Activated naive CD8-positive, alpha-beta T cell treated with anti-CD3 and anti-CD28 coated beads, Interleukin-2, amount 50 U/mL, for 24 hours (primary cell): ENCODE measurements around the gene DOCK4.

ENCODE experiments used
- ATAC-seq: fragments of 150-1000 bp; cut with Tn5 transposase; one replicate; pipeline ENCODE4 v1.10.0; 2021
- DNase-seq: peaks from one replicate; pipeline ENCODE4 v3.0.0; 2021
- H3K27ac Mint-ChIP-seq: one replicate; pipeline ENCODE4 v1.8.0; 2021; ENCODE audit warnings: mild to moderate bottlenecking, mixed read lengths
- H3K27me3 Mint-ChIP-seq: one replicate; pipeline ENCODE4 v1.8.0; 2021; ENCODE audit warnings: mixed read lengths
- H3K36me3 Mint-ChIP-seq: one replicate; pipeline ENCODE4 v1.8.0; 2021; ENCODE audit warnings: low read depth, mixed read lengths
- H3K4me1 Mint-ChIP-seq: one replicate; pipeline ENCODE4 v1.8.0; 2021; ENCODE audit warnings: mixed read lengths
- H3K4me3 Mint-ChIP-seq: one replicate; pipeline ENCODE4 v1.8.0; 2021; ENCODE audit warnings: mild to moderate bottlenecking, moderate library complexity, mixed read lengths
- H3K9me3 Mint-ChIP-seq: one replicate; pipeline ENCODE4 v1.8.0; 2021; ENCODE audit warnings: mixed read lengths

The DOCK4 gene

DNA sequence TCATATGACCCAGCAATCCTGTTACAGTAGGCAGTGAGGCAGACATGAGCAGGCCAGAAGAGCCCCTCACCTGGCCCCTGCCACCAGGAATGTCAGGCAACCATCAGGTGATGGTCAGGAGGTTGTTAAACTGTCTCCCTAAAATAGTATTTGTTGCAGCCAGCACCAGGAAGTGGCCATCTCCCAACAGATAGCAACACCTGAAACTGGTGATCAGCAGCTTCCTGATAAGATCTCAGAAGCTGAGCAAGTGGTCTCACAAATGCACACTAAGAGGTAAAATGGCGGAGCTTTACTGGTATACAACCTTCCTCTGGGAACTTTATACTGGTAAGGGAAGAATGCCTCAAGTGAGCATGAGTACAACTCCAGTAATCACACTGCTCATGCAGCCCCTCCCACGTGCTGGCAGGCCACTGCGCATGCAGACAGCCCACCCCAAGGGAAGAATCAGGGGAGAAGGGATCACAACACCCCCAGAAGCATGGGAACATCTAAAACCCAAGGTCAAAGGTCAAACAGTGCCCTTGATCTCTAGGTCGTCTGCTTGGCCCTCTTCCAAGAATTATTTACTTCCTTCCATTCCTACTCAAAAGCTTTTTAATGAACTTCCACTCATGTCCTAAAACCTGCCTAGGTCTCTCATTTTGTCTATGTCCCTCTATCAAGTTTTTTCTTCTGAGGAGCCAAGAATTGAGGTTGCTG is 133.5 kb downstream of the DOCK4 start:
- Mint-ChIP-seq H3K9me3 (no peaks in the 10 kb centered on the region), H3K27ac (no peak overlapping the region), H3K27me3 (peaks cover 2% of the 10 kb centered on the region), H3K4me3 (no peak overlapping the region), H3K36me3 (no peaks in the 10 kb centered on the region), H3K4me1 (no peaks in the 10 kb centered on the region)
- DNase-seq, result no peak
- no peak for ATAC-seq

DNA sequence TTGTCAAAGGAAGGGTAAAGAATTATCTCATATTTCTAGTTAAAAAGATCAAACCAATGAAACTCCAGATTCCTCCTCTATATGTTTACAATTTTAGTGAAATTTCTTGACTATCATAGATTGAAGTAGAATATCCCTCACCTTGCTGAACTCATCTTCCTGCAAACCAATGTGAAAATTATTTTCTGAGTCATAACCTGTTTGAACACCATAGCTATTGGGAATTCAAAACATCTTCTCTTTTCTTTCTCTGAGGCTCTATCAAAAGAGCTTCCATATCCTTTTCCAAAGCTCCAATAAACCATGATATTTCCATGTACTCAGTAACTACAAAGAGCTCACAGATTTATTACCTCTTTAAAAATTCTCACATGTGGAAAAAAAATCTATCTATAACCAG is 134.3 kb downstream of the DOCK4 start:
- Mint-ChIP-seq H3K4me1 (no peaks in the 10 kb centered on the region), H3K36me3 (no peaks in the 10 kb centered on the region), H3K9me3 (no peaks in the 10 kb centered on the region)

DNA sequence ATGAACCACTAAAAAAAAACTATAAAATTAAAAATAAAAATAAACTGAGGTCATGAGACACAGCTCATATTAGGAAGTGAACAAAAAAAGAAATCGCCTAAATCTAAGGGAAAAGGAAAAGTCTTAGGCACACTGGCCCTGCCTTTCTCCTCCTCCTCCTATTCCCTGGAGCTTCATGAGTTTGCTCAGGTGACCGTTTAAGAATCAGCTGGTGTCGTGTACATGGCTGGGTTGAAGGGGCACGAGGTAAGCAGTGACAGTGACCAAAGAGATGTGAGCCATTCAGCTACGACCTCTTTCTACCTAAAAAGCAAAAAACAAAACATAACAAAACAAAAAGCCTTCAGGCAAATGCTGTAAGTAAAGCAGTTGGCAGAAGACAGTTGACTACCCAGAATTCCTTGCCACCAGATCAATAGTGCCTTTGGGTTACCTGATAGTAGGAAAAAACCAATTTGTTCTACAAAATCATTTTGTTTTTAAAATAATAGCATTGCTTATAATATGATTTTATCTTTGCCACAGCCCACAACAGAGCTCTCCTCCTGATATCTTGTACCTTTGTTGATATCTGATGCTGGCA is 135.4 kb downstream of the DOCK4 start:
- Mint-ChIP-seq H3K4me1 (no peaks in the 10 kb centered on the region), H3K4me3 (no peak overlapping the region), H3K36me3 (no peaks in the 10 kb centered on the region), H3K9me3 (no peaks in the 10 kb centered on the region), H3K27me3 (peaks cover 4% of the 10 kb centered on the region), H3K27ac (no peak overlapping the region)
- ATAC-seq (no peak), DNase-seq (no peak)

More for the DNA sequence above, 134.3 kb downstream of the DOCK4 start:
- ATAC-seq (no peak), DNase-seq (no peak)
- H3K27ac Mint-ChIP-seq, result no peak overlapping the region
- H3K4me3 Mint-ChIP-seq, result no peak overlapping the region
- H3K27me3 Mint-ChIP-seq, result peaks cover 4% of the 10 kb centered on the region

DNA sequence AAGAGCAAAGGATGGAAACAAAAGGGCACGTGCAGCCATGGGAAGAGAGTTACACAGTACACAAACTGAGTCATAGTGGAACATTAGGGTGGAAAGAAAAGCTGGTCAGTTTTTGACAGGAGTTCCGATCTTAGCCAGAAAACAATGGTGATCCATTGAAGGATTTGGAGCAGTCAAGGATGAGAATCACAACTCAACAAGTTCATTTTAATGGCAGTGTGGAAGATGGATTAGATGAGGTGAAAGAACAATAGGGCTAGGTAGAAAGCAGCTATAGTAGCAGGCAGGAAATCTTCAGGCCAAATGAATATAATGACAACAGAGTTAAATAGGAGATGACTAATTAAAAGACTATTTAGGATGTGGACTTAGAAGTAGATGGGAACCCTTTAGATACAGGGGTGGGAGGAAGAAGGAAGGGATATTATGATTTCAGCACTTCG is 136.3 kb downstream of the DOCK4 start:
- Mint-ChIP-seq H3K27ac (no peak overlapping the region), H3K4me1 (no peaks in the 10 kb centered on the region), H3K27me3 (peaks cover 4% of the 10 kb centered on the region), H3K9me3 (no peaks in the 10 kb centered on the region), H3K36me3 (no peaks in the 10 kb centered on the region), H3K4me3 (no peak overlapping the region)
- no peak for ATAC-seq
- DNase-seq, result no peak

DNA sequence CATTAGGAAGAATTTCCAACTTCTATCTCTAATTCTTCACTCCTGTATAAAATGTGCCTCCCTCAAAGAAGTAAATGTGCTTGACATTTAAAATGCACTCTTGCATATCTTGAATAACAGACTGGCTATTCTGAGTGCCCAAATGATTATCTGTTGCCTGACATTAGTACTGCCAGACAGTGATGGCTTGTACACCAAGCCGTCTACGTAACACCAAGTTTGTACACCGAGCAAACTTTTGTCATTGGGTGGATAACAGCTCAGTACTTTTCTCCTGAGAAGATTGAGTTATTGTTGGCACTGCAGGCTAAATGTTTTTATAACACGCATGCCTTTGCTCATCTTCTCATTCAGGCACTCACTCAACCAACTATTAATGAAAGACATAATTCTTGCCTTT is 137.2 kb downstream of the DOCK4 start:
- Mint-ChIP-seq H3K9me3 (no peaks in the 10 kb centered on the region), H3K4me3 (no peak overlapping the region), H3K36me3 (no peaks in the 10 kb centered on the region), H3K27me3 (peaks cover 4% of the 10 kb centered on the region), H3K4me1 (no peaks in the 10 kb centered on the region), H3K27ac (no peak overlapping the region)
- ATAC-seq, result no peak
- DNase-seq, result no peak

DNA sequence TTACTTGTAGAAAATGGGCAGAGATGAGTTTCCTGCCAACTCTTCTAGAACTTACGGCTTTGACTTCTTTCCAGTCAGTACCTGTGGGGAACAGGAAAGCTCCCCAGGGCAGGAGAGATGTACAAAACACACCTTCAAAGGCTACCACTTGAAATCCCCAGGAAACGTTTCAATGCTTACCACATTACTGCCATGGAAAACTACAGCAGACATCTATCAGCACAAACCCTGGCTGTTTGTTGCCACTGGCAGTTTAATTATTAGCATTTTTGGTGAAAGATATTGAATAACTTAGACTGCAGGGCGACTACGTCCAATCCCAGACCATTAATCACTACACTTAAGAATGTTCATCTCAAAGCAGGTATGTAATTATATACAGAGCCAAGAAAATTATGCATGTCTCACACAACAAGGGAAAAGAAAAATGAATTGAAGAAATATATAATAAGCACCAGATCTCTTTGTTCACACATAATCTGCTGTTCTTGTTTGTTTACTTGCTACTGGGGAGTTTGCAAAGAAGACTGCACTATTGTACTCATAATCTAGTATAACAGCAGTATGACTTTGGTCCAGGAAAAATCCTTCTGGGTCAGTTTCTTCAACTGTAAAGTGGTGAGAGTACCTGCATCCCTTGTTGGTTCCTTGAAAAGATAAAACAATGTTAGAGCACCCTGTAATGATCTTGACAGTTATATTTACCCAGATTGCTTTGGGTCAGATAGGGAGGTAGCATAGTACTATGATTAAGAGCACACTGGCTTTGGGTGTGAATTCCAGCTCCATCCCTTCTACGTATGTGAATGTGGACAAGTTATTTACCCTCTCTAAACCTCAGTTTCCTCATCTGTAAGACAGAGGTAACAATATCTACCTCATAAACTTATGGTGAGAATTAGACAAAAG is 138.3 kb downstream of the DOCK4 start:
- Mint-ChIP-seq H3K4me1 (no peaks in the 10 kb centered on the region), H3K36me3 (no peaks in the 10 kb centered on the region), H3K27me3 (peaks cover 2% of the 10 kb centered on the region), H3K27ac (no peak overlapping the region), H3K4me3 (no peak overlapping the region), H3K9me3 (no peaks in the 10 kb centered on the region)
- ATAC-seq (no peak), DNase-seq (no peak)

DNA sequence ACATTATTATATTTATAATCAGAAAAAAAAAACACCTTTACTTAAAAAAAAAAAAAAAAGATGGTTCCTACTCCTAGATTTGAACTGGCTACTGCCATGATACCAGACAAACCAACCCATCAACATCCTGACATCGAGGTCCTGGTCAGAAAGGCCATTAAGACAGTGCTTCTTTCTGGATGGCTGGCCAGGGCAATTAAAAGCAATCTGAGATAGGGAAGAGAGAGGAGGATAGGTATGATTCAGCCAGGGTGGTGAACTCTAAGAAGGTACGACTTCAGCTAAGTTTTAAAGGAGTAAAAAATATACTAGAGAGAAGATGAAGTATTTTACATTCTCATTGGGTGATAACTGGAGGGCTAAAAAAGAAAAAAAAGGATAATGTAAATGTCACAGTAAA is 139.0 kb downstream of the DOCK4 start:
- no peaks in the 10 kb centered on the region for H3K4me1 Mint-ChIP-seq
- no peaks in the 10 kb centered on the region for H3K9me3 Mint-ChIP-seq
- DNase-seq, result no peak
- H3K27ac Mint-ChIP-seq, result no peak overlapping the region
- H3K36me3 Mint-ChIP-seq, result no peaks in the 10 kb centered on the region
- H3K27me3 Mint-ChIP-seq, result peaks cover 2% of the 10 kb centered on the region
- H3K4me3 Mint-ChIP-seq, result no peak overlapping the region
- ATAC-seq, result no peak

DNA sequence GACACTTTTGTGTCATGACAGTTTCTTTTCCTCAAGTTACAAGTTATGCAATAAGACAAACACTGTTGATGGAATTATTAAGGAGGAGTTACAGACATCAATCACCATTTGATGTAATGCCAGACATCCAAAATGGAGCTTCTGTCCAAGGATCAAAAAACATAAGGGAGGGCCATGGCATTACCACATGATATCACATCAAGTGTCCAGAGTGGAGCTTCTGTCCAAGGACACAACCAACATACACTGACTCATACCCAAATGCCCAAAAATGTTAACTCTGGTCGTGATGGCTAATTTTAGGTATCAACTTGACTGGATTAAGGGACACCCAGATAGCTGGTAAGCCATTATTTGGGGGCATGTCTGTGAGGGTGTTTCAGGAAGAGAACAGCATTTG is 140.4 kb downstream of the DOCK4 start:
- no peaks in the 10 kb centered on the region for H3K4me1 Mint-ChIP-seq
- peaks cover 2% of the 10 kb centered on the region for H3K27me3 Mint-ChIP-seq
- no peaks in the 10 kb centered on the region for H3K9me3 Mint-ChIP-seq
- ATAC-seq (no peak), DNase-seq (no peak)
- H3K27ac Mint-ChIP-seq, result no peak overlapping the region
- no peak overlapping the region for H3K4me3 Mint-ChIP-seq
- H3K36me3 Mint-ChIP-seq, result no peaks in the 10 kb centered on the region

DNA sequence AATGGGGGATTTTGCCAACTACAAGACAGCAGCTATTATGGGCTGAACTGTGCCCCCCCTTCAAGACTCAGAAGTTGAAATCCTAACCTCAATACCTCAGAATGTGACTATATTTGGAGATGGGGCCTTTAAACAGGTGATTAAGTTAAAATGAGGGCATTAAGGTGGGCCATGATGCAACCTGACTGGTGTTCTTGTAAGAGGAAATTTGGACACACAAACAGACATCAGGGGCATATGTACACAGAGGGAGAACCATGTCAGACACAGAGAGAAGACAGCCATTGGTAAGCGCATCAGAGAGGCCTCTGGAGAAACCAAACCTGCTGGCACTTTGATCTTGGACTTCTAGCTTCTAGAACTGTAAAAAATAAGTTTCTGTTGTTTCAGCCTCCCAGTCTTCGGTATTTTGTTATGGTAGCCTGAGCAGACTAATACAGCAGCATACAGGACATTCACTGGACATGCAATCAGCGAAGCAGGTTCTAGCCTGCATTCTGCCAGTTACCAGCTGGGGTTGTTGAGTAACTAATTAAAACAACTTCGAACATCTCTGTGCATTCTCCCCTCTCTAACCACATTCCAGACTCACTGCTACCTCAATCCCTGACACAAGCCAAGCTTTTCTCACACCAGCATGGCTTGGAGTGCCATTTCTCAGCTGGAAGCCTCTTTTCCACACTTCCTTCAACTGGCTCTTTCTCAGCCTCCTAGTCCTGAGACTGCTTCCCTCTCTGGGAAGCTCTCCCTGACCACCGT is 141.4 kb downstream of the DOCK4 start:
- H3K27me3 Mint-ChIP-seq, result peaks cover 2% of the 10 kb centered on the region
- no peaks in the 10 kb centered on the region for H3K9me3 Mint-ChIP-seq
- no peak overlapping the region for H3K27ac Mint-ChIP-seq
- no peaks in the 10 kb centered on the region for H3K4me1 Mint-ChIP-seq
- DNase-seq, result no peak
- ATAC-seq, result no peak
- H3K4me3 Mint-ChIP-seq, result no peak overlapping the region
- H3K36me3 Mint-ChIP-seq, result no peaks in the 10 kb centered on the region

DNA sequence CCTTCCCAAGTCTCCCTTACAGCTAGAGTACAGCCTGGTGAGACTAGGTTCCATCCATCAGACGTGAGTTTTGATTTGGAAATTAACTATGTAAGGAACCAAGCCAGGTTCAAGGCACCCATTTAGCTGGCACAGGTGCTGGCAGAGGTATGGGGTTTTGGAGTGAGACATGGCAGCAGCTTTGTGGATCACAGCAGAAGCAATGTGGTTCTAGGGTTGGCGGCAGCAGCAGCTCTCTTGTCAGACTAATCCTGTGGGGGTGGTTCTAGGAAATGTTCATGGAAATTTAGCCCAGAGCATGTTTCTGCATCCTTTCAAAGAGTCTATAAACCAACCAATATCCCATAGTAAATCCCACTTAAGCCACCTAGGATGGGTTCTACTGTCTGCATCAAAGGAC is 142.2 kb downstream of the DOCK4 start:
- H3K27me3 Mint-ChIP-seq, result peaks cover 2% of the 10 kb centered on the region
- H3K4me3 Mint-ChIP-seq, result no peak overlapping the region
- ATAC-seq, result no peak
- H3K9me3 Mint-ChIP-seq, result no peaks in the 10 kb centered on the region
- no peak overlapping the region for H3K27ac Mint-ChIP-seq
- H3K4me1 Mint-ChIP-seq, result no peaks in the 10 kb centered on the region
- no peaks in the 10 kb centered on the region for H3K36me3 Mint-ChIP-seq
- DNase-seq, result no peak

DNA sequence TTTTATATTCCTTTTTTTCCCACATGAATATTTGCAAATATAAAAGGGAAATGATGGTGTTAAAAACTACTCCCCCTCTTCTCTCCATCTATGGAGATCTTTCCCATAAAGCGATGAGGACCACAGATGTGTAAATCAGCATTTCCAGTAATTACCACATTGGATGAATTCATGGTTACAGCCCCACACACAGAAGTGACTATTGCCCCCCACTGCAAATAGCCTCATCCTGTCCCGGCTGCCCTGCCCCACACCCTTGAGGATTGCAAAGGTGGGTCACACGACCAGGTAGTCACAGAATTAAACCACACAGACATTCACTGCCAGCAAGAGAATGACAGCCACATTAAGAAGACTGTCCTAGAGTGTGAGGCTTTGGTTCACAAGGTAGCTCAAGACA is 145.1 kb downstream of the DOCK4 start:
- H3K27me3 Mint-ChIP-seq, result no peaks in the 10 kb centered on the region
- H3K27ac Mint-ChIP-seq, result no peak overlapping the region

DNA sequence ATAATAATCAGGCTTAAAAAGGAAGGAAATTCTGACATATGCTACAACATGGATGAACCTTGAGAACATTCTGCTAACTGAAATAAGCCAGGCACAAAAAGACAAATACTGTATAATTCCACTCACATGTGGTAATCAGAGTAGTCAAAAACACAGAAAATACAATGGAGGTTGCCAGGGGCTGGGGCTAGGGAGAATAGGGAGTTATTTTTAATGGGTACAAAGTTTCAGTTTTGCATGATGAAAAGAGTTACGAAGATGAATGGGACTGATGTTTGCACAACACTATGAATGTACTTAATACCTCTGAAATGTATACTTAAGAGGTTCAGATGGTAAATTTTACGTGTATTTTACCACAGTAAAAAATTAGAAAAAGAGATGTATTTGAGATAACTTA is 145.6 kb downstream of the DOCK4 start:
- Mint-ChIP-seq H3K27me3 (no peaks in the 10 kb centered on the region), H3K4me3 (no peak overlapping the region), H3K36me3 (no peaks in the 10 kb centered on the region), H3K4me1 (peaks cover 2% of the 10 kb centered on the region), H3K9me3 (no peaks in the 10 kb centered on the region), H3K27ac (no peak overlapping the region)
- ATAC-seq (no peak), DNase-seq (no peak)

More for the DNA sequence above, 145.1 kb downstream of the DOCK4 start:
- no peaks in the 10 kb centered on the region for H3K36me3 Mint-ChIP-seq
- H3K9me3 Mint-ChIP-seq, result no peaks in the 10 kb centered on the region
- no peak for ATAC-seq
- no peak overlapping the region for H3K4me3 Mint-ChIP-seq
- H3K4me1 Mint-ChIP-seq, result peaks cover 2% of the 10 kb centered on the region
- no peak for DNase-seq

DNA sequence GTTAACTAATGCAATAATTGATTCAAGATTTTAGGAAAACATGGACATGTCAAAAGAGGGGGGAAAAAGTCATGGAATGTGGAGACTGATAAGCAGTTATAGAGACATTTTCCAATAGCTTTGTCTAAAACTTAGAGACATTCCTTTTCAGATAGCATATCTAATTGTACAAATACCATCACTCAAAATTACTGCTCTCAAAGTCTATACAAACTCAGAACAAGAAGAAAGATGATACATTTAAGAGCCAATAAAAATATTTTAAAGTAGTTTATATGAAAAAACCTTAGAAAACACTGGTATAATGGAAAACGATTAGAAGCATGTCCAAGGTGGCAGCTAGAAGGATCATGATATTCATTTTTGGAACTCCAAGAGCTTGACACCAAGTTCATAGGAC is 146.5 kb downstream of the DOCK4 start:
- no peaks in the 10 kb centered on the region for H3K36me3 Mint-ChIP-seq
- no peaks in the 10 kb centered on the region for H3K9me3 Mint-ChIP-seq
- no peaks in the 10 kb centered on the region for H3K27me3 Mint-ChIP-seq
- DNase-seq (no peak), ATAC-seq (no peak)
- H3K4me1 Mint-ChIP-seq, result peaks cover 2% of the 10 kb centered on the region
- H3K4me3 Mint-ChIP-seq, result no peak overlapping the region
- H3K27ac Mint-ChIP-seq, result no peak overlapping the region

DNA sequence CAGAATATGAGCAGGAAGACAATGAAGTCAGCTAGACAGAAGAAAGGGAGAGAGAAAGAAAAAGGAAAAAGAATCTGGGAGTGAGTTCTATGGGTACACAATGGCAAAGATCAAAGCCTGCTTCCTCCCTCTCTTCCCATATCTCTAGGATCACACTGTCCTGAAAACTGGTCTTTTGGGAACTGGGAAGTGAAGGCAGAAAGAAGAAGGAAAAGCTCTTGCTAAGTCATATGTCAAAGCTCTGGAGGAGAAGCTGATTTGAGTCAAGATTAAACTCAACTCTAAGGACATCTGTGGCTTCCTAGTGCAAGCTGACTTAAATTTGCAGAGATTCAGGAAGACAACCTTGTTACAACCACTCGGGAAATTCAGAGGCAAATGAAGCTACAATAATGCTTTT is 147.5 kb downstream of the DOCK4 start:
- ATAC-seq, result no peak
- Mint-ChIP-seq H3K36me3 (no peaks in the 10 kb centered on the region), H3K4me3 (no peak overlapping the region), H3K9me3 (no peaks in the 10 kb centered on the region), H3K4me1 (peaks cover 2% of the 10 kb centered on the region), H3K27me3 (no peaks in the 10 kb centered on the region), H3K27ac (no peak overlapping the region)
- no peak for DNase-seq
